ENCODE data around the gene NFIA.

Gene NFIA

GRCh38 chr1:61085206-61085982 lies 3.0 kb downstream of the NFIA start:
- DNase-seq = no peak

DNA sequence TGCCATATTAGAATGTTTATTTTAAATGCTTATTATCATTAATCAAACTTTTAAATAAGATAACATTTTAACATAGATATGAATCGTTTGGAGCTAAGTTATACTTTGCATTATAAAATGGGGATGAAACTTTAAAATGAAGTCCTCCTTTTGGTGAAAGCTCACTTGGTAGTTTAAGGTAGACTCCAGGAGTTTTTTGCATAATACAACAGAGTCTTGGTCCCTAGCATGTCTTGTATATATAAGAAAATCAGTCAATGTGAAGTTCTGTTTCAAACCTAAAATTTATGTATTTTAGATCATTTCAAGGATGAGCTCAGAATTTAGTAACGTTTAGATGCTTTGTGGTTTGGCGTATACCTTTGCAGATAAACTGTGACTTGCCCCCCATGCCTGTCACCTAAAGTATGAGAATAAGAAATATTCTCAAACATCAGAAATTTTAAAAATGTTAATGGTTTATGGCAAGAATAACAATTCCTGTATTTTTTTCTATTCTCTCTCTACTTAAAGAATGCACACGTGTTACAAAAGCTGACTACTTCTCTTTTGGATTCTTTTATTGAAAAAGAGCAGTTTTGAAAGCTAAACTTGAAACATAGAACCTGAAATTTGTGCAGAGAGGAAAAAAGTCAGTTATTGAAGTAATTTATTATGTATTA lies 3.8 kb downstream of the NFIA start:
- no peak for DNase-seq

GRCh38 chr1:61087571-61087970 lies 5.2 kb downstream of the NFIA start:
- no peak for DNase-seq

DNA sequence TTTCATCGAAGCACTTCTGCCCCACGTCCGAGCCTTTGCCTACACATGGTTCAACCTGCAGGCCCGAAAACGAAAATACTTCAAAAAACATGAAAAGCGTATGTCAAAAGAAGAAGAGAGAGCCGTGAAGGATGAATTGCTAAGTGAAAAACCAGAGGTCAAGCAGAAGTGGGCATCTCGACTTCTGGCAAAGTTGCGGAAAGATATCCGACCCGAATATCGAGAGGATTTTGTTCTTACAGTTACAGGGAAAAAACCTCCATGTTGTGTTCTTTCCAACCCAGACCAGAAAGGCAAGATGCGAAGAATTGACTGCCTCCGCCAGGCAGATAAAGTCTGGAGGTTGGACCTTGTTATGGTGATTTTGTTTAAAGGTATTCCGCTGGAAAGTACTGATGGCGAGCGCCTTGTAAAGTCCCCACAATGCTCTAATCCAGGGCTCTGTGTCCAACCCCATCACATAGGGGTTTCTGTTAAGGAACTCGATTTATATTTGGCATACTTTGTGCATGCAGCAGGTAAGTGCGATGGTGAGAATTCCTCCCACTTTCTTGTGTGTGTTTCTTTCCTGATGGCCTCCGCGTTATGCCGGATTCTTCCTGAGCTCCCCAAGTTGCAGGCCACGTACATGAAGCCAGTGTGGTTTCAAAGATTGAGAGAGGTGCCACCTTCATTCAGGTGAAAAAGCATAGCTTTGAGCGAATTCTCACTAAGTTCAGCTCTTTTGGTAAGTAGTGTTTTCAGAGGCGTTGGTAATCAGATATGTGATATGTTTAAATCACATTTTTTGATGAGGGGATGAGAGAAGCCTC lies 6.0 kb downstream of the NFIA start:
- no peak for DNase-seq

DNA sequence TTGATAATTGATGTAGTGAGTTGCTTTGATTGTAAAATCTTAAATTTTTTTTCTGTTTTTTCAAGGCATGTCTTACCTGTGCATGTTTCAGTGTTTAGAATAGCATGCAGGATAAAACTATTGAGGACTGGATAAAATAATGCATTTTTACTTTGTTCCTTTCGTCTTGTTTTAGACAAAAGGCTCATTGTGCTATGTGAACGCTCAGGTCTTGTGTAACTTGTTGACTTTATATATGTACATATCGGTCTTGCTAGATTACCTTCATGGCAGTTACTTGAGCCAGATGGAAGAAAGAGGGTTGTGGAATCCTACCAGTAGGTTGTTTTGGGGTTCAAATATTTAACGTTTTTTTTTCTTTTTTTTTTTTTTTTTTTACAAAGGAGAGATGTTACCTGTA lies 7.0 kb downstream of the NFIA start:
- no peak for DNase-seq

DNA sequence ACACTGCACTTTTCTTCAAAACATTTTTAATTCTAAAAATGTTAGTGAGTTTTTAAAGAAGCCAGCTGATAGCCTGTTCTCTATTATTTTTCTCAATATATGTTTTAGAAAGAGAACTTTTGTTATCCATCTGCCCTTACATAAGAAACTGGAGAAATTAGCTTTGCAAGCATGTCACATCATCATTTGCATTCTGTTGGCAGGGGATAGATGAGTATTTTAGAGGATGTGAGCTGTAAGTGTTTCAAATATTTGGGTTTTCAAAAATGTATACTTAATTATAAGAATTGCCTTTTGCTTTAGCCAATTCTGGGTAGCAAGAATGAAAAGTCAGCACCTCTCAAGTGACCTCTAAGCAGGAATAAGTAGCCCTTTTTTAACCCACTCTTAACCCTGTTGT lies 7.4 kb downstream of the NFIA start:
- no peak for DNase-seq

DNA sequence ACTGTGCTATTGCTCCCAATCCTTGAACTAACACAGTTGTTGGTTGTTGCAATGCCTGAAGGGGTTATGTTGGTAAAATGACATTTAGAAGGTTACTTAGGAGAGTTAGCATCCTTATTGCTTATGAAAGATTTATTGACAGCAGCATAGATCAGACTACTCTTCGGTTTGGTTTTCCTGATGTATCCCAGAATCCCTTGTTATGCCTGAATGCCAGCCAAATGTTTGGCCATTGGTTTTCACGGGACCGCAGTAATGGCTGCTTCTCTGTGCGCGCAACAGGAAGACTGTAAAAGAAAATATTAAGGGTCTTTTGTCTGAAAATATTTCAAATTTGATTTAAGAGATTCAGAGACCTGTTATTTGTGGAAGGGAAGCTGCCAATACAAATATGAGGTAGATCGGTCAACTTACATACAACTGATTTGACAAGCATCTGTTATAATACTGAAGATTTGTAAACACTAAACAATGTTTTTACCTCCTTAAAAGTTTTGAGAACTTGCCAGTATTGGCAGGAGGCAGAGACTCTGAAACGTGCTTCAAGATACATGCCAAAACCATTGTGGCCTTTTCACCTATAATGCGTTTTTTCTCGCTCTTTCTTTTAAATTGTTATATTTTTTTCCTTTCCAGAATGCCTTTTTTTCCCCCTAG lies 8.3 kb downstream of the NFIA start:
- no peak for DNase-seq

DNA sequence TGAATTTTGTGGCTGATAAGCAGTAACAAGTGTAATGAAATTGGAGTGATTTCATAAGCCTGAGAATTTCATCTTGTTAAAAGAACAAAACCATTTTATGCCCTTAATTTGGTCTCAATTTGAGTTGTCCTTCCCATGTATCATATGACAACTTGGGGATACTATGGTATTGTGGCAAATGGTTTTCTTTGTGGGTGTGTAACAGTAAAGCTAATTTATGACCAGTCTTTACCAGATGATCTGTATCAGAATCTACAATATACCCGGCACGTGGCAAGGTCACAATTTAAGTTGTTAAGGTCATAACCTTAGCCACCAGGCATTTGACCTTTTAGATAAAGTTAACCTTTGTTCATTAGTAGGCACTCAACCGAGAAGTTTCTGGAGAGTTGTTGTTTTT lies 9.1 kb downstream of the NFIA start:
- DNase-seq = no peak

DNA sequence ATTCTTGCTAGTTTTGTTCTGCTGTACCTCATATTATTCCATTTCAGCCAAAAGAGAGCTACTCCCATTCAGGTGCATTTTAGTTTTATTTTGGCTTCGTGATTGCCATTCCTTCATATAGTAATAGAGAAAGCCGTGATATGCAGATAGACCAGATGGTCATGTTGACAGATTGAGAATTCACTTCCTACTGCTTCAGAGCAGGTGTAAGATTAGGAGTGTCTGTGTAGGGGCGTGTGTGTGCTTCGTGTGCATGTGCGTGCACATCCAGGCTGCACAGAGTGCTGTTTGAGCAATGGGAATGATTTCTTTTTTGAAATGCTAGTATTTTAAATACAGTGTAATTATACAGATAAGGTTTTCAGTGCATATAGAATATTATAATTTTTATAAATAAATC lies 10.3 kb downstream of the NFIA start:
- DNase-seq = no peak

- no peak for DNase-seq
Measured at GRCh38 chr1:61093525-61094137, 11.3 kb downstream of the NFIA start.

GRCh38 chr1:61094677-61095469 lies 12.5 kb downstream of the NFIA start:
- DNase-seq = no peak

DNA sequence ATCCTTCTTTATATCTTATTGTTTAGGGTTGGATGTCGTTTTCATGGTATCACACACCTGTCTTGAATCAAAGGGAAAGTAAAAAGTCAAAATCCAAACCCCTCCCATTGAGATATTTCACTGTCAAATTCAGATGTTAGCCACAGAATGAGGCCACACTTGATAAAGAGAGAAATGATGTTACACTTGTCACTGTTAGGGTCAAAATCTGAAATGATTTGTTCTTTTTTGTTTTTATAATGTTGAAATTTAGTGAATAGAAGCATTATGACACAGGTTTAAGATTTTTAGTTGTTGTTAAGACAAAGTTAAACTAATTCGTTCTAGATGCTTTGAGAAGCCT lies 13.1 kb downstream of the NFIA start:
- no peak for DNase-seq

DNA sequence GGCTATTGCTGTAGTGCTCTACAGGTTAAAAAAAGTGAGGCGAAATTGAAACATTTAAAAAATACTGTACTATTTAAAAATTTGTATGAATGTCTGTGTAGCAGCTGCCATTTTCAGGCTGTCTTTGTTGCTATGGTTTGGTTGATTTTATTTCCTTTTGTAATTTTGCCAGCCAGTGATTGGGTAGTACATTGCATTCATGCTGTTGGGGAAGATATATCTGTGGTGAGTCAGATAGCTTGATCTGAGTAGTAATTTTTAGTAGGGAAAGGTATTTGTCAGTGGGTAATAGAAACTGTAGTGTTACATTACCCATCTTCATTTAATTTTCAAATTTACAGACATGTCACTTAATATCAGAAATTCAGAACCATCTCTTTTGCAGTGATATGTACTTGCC lies 15.0 kb downstream of the NFIA start:
- DNase-seq = no peak

DNA sequence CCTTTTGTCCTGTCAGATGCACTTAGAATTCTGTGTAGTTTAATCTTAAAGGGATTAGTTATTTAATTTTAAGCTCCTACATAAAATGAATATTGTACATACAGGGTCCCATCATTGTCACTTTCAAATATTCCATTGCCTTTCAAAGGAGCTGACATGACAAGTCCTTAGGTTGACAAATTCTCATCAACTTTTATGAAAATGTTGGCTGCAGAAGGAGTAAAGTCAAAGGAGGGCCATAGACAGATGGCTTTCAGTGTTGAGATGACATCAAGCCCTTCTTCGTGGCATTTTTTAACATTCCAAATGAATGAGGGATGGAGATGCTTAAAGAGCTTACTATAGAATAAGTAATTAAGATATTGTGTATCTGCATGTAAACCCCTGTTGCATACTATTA lies 15.4 kb downstream of the NFIA start:
- DNase-seq = no peak

GRCh38 chr1:61098333-61098732 lies 16.0 kb downstream of the NFIA start:
- no peak for DNase-seq

DNA sequence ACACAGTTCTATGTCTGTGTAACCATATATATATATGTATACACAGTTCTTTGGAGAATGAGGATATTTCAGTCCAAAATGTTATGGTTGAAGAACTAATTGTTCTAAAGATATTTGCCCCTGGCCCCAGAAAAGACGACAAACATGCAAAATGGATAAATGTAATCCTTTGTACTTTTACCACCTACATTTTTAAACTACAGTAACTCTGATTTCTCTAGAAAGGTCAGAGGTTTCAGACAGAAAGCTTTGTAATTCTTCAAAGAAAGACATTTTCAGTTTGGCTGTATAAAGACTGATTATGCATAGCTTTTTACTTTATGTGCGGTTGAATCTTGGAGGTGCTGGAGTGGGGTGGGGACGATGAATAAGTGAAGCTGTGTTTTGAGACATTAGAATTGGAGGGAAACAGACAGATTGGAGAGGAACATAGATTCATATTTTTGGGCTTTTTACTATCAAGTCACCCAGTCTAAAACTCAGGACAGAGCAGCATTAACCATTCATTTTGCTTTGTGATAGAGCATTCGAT lies 16.6 kb downstream of the NFIA start:
- DNase-seq = no peak

DNA sequence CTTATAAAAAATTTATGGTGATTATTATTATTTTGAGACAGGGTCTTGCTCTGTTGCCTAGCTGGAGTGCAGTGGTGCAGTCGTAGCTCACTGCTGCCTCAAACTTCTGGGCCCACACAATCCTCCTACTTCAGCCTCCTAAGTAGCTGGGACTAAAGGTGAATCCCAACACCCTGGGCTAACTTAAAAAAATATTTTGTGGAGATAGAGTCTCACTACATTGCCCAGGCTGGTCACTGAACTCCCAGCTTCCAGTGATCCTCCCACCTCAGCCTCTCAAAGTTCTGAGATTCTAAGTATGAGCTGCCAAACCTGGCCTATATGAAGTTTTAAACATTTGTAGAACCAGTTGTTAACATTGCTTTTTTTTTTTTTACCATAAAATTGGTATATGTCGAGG lies 18.2 kb downstream of the NFIA start:
- DNase-seq = no peak

DNA sequence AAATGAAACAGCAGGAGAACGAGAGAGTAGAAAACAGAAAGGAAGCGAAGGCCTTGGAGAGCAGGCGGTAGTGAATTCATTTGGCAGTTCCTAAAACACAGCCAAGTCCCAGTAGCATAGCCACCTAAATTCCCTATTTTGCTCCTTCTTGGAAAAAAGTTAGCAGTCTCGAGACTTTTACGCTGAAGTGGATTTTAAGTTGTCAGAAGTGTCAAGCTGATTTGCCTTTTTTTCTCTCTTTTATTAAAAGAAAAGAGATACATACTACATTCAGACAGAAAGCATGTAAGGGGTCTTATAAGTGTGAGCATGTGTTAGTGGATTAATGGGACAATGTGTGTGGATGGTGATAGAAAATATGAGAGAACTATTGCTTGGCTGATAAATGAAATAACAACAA lies 19.2 kb downstream of the NFIA start:
- no peak for DNase-seq

DNA sequence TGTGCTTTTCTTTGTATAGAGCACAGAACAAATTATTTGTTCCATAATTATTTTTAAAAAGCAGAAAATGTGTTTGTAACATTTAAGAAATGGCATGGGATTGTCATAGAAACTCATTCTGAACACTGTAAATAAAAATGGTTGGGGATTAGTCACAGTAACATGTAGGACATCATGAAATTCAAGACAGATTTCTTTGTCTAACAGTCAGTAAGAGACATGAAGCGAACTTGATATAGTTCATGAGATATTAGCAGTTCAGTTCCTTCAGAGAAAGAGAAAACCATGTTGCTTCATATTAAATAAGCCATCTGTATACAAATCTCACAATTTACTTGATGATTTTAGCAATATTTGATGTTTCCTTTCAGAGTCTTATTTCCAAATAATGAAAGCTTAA lies 19.7 kb downstream of the NFIA start:
- DNase-seq = no peak

DNA sequence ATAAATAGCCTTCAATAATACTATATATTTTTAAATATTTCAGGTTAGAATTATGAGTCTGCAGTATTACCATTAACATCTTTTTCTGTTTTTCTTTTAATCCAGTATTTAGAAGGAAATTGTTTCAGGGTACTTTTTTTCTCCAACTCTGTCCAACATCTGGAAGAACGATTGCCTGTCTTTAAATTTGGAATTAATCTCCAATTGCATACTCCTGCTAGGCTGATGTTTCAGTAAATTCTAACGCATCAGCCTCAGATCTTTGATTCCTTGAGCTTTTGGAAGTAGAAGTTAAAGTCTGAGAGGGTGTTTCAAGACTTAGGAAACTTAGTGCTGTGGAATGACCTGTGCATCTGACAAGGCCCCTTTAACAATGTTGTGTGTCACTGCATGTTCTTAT lies 20.3 kb downstream of the NFIA start:
- DNase-seq = no peak

DNA sequence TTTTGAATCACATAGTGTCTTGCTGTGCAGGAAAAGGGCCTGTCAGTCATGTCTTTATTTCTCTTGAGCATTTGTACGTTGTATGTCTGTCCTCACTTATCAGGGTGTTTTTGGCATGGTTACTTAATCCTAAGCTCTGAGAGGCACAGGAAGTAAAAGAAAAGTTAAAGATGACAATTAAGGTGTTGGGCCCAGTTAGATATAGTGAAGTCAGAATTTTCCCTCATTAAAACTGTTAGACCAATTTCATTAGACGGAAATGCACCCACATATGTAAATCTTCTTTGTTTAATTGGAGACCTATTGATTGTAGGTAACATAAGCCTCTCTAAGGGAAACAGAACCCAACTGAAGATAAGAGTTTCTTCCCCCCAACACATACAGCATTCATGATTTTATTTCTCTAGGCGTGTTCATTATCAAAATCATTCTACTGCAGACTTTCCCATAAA lies 21.9 kb downstream of the NFIA start:
- DNase-seq = no peak

GRCh38 chr1:61107638-61108037 lies 25.3 kb downstream of the NFIA start:
- DNase-seq = no peak
